ENCODE measurements around the gene KSR1.

GRCh38 chr17:27451906-27452305, 4.3 kb upstream of the KSR1 start:
- TF ChIP-seq EZH2 (IDR thresholded peaks at IDR 0.05; ENCODE audit: borderline replicate concordance, insufficient read depth, low read length, poor library complexity, severe bottlenecking), result no peak
- TF ChIP-seq, protein P1, sequence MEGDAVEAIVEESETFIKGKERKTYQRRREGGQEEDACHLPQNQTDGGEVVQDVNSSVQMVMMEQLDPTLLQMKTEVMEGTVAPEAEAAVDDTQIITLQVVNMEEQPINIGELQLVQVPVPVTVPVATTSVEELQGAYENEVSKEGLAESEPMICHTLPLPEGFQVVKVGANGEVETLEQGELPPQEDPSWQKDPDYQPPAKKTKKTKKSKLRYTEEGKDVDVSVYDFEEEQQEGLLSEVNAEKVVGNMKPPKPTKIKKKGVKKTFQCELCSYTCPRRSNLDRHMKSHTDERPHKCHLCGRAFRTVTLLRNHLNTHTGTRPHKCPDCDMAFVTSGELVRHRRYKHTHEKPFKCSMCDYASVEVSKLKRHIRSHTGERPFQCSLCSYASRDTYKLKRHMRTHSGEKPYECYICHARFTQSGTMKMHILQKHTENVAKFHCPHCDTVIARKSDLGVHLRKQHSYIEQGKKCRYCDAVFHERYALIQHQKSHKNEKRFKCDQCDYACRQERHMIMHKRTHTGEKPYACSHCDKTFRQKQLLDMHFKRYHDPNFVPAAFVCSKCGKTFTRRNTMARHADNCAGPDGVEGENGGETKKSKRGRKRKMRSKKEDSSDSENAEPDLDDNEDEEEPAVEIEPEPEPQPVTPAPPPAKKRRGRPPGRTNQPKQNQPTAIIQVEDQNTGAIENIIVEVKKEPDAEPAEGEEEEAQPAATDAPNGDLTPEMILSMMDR (IDR thresholded peaks at IDR 0.05; ENCODE audit: poor library complexity, severe bottlenecking), result no peak
- no peak for TF ChIP-seq RAD21 (conservative IDR thresholded peaks at IDR 0.05)
- no peak for TF ChIP-seq MXI1 (conservative IDR thresholded peaks at IDR 0.05; ENCODE audit: poor library complexity, severe bottlenecking)
- no peak for TF ChIP-seq EP300 (conservative IDR thresholded peaks at IDR 0.05; ENCODE audit: poor library complexity, severe bottlenecking)
- no peak for TF ChIP-seq POLR2AphosphoS5 (IDR thresholded peaks at IDR 0.05)
- no peak for TF ChIP-seq TAF1 (IDR thresholded peaks at IDR 0.05; ENCODE audit: low read depth)
